Loucy (cell line): Measurements from ENCODE around the gene TMIE.

Experiments
- EZH2phosphoT487 ChIP-seq: fragments of 200-600 bp; IDR thresholded peaks from 2 replicates; pipeline ENCODE4 v1.6.1; 2018; ENCODE audit warnings: antibody characterized with exemption, mild to moderate bottlenecking, moderate library complexity, borderline replicate concordance
- TF ChIP-seq, protein P1 (sequence below): fragments of 200-600 bp; sonication (generic); conservative IDR thresholded peaks from 2 replicates; pipeline ENCODE4 v1.5.1; 2014; ENCODE audit warnings: mild to moderate bottlenecking, antibody characterized with exemption, low read length

DNA sequence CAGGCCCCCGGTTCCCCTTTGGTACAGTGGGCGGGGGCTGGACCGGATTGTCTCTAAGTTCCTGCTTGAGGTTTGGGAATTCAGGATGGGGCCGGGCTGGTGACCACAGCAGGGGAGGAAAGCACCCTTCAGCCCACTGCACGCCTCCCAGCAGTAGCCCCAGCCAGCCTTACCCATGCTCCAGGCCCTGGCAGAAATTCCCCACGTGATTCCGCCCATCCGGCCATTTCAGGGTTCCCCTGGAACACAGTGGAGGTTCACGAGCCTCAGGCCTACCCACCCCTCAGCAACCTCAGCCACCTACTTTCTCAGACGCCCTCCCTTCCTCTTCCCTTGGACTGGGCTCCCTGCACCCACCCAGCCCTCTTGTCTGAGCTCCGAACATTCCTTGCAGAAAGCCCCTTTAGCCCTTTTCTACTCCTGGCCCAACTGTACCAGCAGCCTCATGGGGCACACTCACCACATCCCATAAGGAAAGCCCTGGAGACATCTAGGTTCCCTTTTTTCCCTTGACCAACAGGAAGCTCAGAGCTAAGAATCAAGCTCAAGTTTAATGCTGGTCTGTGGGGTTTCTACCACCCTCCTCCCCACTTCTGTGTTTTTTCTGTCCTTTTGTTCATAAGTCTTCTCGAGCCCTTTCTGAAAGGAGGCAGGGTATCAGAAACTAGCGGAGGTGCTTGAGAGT lies 19.2 kb upstream of the TMIE start:
- TF ChIP-seq, protein P1, sequence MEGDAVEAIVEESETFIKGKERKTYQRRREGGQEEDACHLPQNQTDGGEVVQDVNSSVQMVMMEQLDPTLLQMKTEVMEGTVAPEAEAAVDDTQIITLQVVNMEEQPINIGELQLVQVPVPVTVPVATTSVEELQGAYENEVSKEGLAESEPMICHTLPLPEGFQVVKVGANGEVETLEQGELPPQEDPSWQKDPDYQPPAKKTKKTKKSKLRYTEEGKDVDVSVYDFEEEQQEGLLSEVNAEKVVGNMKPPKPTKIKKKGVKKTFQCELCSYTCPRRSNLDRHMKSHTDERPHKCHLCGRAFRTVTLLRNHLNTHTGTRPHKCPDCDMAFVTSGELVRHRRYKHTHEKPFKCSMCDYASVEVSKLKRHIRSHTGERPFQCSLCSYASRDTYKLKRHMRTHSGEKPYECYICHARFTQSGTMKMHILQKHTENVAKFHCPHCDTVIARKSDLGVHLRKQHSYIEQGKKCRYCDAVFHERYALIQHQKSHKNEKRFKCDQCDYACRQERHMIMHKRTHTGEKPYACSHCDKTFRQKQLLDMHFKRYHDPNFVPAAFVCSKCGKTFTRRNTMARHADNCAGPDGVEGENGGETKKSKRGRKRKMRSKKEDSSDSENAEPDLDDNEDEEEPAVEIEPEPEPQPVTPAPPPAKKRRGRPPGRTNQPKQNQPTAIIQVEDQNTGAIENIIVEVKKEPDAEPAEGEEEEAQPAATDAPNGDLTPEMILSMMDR = no peak
- TF ChIP-seq EZH2phosphoT487 = no peak
